ENCODE results near the gene PBRM1.

GRCh38 chr3:52679199-52679538, 6.5 kb downstream of the PBRM1 start:
- TF ChIP-seq CTCF (IDR thresholded peaks at IDR 0.05) (no peak), POLR2A (IDR thresholded peaks at IDR 0.05) (no peak)

Data from heart left ventricle (tissue), 13 donors.